LNCaP clone FGC (cell line): ENCODE results near the gene TRIP4.
A peak's percentile ranks its signal among the peaks of the same experiment; 100 is the strongest.
"Not testable (repeated sequence)": the region's sequence is repeated elsewhere in the genome, so short reads cannot be mapped to it uniquely, and the experiment has no call there.

Experiments used
- DNase-seq: peaks from one replicate; pipeline ENCODE4 v3.0.0-alpha.2; 2011; ENCODE audit warnings: low read depth
- H3K4me3 ChIP-seq: 2 replicates; pipeline ENCODE4 v1.5.1; 2011; ENCODE audit warnings: mild to moderate bottlenecking, low read depth, low read length, control low read depth
- CTCF ChIP-seq: IDR thresholded peaks from 2 replicates; pipeline ENCODE4 v1.5.1; 2012; ENCODE audit warnings: mild to moderate bottlenecking; ENCODE audit not compliant: control insufficient read depth, insufficient read depth; ENCODE audit errors: extremely low read depth

The TRIP4 gene

GRCh38 chr15:64387562-64388168 lies at the start of gene TRIP4:
Gene TRIP4 (plus strand): TSS chr15:64387836. CDS start chr15:64387864, 28 bp downstream.
- H3K4me3 ChIP-seq = peak within 1 kb of the TSS; percentile 97
- peak; percentile 97 for DNase-seq
- TF ChIP-seq CTCF = peak; percentile 23; the same call in 1 of the 2 replicates

- DNase-seq = no peak
- TF ChIP-seq CTCF = no peak
- H3K4me3 ChIP-seq = no peak overlapping the region
Observed at GRCh38 chr15:64340355-64340754, 47.3 kb upstream of the TRIP4 start.

- no peak for TF ChIP-seq CTCF
- H3K4me3 ChIP-seq = no peak overlapping the region
- DNase-seq = no peak
Observed at GRCh38 chr15:64341961-64342360, 45.7 kb upstream of the TRIP4 start.

- no peak for TF ChIP-seq CTCF
- H3K4me3 ChIP-seq = no peak overlapping the region
- no peak for DNase-seq
Observed at GRCh38 chr15:64343222-64343621, 44.4 kb upstream of the TRIP4 start.

- DNase-seq = no peak
- no peak overlapping the region for H3K4me3 ChIP-seq
- no peak for TF ChIP-seq CTCF
Observed at GRCh38 chr15:64343841-64344240, 43.8 kb upstream of the TRIP4 start.

- peak; percentile 14 for DNase-seq
- no peak overlapping the region for H3K4me3 ChIP-seq
- no peak for TF ChIP-seq CTCF
Observed at GRCh38 chr15:64344651-64345294, 42.9 kb upstream of the TRIP4 start.

GRCh38 chr15:64346242-64346641 lies 41.4 kb upstream of the TRIP4 start:
- H3K4me3 ChIP-seq, DNase-seq: not testable (repeated sequence)
